GM12873 (cell line): ENCODE data around the gene CAPN15.

Experiments used
- CTCF ChIP-seq: IDR thresholded peaks from 2 replicates; pipeline ENCODE4 v1.5.1; 2012; ENCODE audit warnings: low read depth, mild to moderate bottlenecking, moderate library complexity, low read length, control low read depth; ENCODE audit not compliant: insufficient read depth; ENCODE audit errors: missing control alignments

Gene CAPN15

GRCh38 chr16:593807-594206 is 66.3 kb downstream of the CAPN15 start:
- no peak for TF ChIP-seq CTCF

- TF ChIP-seq CTCF, result no peak
These were observed 67.6 kb downstream of the CAPN15 start for GRCh38 chr16:595094-595528.

GRCh38 chr16:595942-596735 is 68.6 kb downstream of the CAPN15 start:
- TF ChIP-seq CTCF, result no peak

- no peak for TF ChIP-seq CTCF
These were observed 69.2 kb downstream of the CAPN15 start for GRCh38 chr16:596736-597060.

GRCh38 chr16:598823-599739 is 71.6 kb downstream of the CAPN15 start:
- TF ChIP-seq CTCF, result no peak

- peak; percentile 36 for TF ChIP-seq CTCF
These were observed 73.3 kb downstream of the CAPN15 start for GRCh38 chr16:600781-601180.

- no peak for TF ChIP-seq CTCF
These were observed 76.4 kb downstream of the CAPN15 start for GRCh38 chr16:603933-604332.
